ENCODE results near the gene FJX1. TPM values are rescaled to one million over a fixed set of nuclear protein-coding genes. Genes with fewer than 3 reads are reported as not detected.
"Not testable (repeated sequence)": the region's sequence is repeated elsewhere in the genome, so short reads cannot be mapped to it uniquely, and the experiment has no call there.

The FJX1 gene
- total RNA-seq, 2 experiments from 2014 or later = 1.1 to 1.2 TPM

DNA sequence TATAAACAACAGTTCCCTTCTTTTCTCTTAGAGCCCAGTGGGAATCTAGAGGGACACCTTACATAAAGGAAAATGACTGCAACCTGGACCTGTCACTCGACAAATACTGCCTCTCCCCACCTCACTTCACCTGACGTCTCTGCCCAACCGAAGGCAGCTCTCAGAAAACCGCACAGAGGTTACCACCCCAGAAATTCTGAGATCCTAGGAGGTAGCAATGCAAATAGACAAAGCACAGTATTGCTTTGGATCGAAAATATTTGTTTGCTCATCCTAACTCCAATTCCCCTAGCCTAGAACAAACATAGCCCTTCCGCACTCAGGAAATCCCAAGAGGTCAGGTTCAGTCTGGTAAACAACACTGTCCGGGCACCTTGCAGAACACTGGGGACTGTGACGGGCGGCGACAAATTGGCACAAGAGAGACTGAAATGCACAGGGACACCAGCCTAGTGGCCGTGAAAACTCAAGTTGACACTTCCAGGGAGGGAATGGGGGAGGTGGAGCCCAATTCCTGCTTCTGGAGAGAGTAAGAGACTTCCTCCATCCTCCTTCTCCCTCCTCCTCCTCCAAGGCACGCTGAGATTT is 43.9 kb downstream of the FJX1 start:
- ChIA-PET POLR2A (no interaction called here), CTCF (interaction anchor here (0.6 kb wide), 1 partner anchor 160 kb away, joined by 4 read pairs; no protein-coding TSS in a partner anchor)

DNA sequence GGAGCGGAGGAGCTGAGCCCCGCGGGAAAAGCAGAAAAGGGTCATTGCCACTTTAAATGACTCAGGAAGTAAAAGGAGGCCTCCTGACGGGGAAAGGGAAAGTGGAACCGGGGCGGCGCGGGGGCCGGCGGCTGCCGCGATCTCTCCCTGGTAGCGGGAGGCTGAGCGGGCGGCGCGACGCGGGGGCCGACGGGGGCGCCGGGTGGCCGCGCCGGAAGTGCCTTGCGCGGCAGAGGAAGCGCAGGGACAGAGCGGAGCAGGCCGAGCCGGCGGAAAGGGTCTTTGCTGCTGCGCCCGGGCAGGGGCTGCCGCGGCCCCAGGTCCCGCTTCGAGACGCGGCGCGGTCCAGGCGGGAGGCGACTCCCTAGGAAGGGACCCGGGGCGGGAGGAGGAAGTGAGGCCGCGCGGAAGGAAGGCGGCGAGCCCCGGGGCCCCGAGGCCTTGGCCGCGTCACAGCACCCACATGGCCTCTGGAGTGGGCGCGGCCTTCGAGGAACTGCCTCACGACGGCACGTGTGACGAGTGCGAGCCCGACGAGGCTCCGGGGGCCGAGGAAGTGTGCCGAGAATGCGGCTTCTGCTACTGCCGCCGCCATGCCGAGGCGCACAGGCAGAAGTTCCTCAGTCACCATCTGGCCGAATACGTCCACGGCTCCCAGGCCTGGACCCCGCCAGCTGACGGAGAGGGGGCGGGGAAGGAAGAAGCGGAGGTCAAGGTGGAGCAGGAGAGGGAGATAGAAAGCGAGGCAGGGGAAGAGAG is 44.6 kb downstream of the FJX1 start, which contains the start of gene TRIM44:
TRIM44 (plus strand) TSS at position 127 of the 759 bp plus-strand sequence; CDS start at position 464, 337 bp downstream.
- POLR2A ChIA-PET = no interaction called here
- CTCF ChIA-PET = interaction anchor here (0.6 kb wide), 1 partner anchor 159 kb away, joined by 4 read pairs; no protein-coding TSS in a partner anchor

GRCh38 chr11:35663408-35663702 is 45.1 kb downstream of the FJX1 start:
- ChIA-PET POLR2A (no interaction called here), CTCF (no interaction called here)

- ChIA-PET POLR2A (no interaction called here), CTCF (no interaction called here)
Observed at GRCh38 chr11:35664977-35665441, 46.7 kb downstream of the FJX1 start.

DNA sequence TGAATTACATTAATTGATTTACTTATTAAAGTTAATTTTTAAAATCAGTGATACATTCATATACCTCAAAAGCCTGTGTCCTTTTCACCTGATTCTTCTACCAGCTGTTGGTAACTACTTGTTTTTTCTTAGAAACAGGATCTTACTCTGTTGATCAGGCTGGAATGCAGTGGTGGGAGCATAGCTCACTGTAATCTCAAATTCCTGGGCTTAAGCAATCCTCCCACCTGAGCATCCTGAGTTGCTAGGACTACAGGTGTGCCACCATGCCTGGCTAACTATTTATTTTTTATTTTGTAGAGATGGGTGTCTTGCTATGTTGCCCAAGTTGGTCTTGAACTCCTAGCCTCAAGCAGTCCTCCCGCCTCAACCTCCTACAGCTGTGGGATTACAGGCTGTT is 49.0 kb downstream of the FJX1 start:
- CTCF ChIA-PET = no interaction called here

DNA sequence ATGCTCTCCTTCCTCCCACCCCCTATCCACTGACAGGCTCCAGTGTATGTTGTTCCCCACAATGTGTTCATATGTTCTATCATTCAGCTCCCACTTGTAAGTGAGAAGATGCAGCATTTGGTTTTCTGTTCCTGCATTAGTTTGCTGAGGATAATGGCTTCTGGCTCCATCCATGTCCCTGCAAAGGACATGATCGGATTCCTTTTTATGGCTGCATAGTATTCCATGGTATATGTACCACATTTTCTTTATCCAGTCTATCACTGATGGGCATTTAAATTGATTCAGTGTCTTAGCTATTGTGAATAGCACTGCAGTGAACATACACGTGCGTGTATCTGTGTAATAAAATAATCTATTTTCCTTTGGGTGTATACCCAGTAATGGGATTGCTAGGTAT is 50.1 kb downstream of the FJX1 start:
- CTCF ChIA-PET = interaction anchor here (1.0 kb wide), 1 partner anchor 19 kb away, joined by 3 read pairs; no protein-coding TSS in a partner anchor

More for the DNA sequence above, 49.0 kb downstream of the FJX1 start:
- POLR2A ChIA-PET = no interaction called here

More for the DNA sequence above, 50.1 kb downstream of the FJX1 start:
- POLR2A ChIA-PET = not testable (repeated sequence)

Other genes with a start within 250 kb of the FJX1 start
- gene SLC1A2, start 198.9 kb upstream of the FJX1 start, total RNA-seq = not detected
- gene PAMR1, start 92.8 kb upstream of the FJX1 start, total RNA-seq = not detected
- 10 to 100 TPM; 32.2 to 37.3 TPM for gene TRIM44, start 44.3 kb downstream of the FJX1 start, total RNA-seq